HG02870 (cell line): ENCODE results near the gene OGT.
A peak's percentile ranks its signal among the peaks of the same experiment; 100 is the strongest.
"Not testable (repeated sequence)": the region's sequence is repeated elsewhere in the genome, so short reads cannot be mapped to it uniquely, and the experiment has no call there.

Experiments
- ATAC-seq: cut with Tn5 transposase; IDR thresholded peaks from one replicate; pipeline ENCODE4 v1.9.1; 2021; ENCODE audit warnings: mild to moderate bottlenecking, moderate library complexity; ENCODE audit not compliant: unreplicated experiment

OGT gene

DNA sequence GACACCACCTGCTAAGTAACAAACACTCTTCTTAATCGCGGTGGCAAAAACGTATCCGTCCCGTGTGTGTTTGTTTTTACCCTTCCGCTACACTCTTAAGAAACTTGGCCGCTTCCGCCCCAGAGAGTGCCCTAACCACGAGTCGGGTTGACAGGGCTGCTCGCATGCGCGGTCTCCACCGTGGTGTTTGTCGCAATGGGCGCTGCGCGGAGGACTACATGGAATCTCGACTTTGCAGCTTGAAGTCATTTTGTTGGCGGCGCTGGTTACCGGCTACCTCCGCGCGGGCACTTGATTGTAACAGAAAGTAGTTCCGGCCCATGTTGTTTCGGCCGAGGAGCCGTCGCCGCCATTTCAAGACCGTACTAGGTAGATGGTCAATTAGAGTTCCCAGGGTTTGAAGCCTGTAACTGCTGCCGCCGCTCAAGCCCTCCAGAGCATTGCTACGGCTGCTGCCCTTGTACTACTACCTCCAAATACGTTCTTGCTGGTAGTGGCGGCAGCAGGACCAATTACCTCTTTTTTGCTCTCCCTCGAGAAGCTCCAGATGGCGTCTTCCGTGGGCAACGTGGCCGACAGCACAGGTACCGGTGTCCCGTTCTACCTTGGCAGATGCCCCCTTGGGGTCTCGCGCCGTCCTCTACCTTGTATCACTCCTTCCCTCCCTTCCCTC lies at the start of gene OGT:
Gene OGT, plus strand, starts transcription at position 352 of the 673 bp plus-strand sequence. Its CDS starts 196 bp downstream, at position 548.
- peak; percentile 73 for ATAC-seq

DNA sequence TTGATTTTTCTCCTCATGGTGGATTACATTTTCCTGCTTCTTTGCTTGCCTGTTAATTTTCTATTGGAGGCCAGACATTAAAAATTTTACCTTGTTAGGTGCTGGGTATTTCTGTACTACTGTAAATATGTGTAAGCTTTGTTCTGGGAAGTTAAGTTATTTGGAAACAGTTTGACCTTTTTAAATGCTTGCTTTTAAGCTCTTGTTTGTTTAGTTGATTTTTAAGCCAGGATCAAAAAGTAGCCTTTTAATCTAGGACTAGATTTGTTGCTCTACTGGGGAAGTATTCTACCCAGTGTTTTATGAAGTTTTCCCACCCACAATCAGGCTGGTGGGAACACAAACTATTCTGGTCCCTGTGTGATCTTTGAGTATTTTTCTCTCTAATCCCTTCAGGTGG lies 45.1 kb upstream of the OGT start:
- ATAC-seq, result no peak

DNA sequence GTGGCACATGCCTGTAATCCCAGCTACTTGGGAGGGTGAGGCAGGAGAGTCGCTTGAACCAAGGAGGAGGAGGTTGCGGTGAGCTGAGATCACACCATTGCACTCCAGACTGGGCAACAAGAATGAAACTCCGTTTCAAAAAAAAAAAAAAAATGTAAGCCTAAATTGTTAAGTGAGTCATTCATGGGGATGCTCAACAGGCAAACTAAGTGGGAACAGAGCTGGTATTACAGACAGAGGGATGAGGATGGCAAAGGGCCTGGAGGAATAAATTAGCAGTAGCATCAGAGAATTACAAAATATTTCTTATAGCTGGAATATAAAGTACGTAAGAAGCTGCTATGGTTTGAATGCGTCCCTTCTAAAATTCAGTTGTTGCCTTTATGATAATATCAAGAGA lies 43.4 kb upstream of the OGT start:
- no peak for ATAC-seq

DNA sequence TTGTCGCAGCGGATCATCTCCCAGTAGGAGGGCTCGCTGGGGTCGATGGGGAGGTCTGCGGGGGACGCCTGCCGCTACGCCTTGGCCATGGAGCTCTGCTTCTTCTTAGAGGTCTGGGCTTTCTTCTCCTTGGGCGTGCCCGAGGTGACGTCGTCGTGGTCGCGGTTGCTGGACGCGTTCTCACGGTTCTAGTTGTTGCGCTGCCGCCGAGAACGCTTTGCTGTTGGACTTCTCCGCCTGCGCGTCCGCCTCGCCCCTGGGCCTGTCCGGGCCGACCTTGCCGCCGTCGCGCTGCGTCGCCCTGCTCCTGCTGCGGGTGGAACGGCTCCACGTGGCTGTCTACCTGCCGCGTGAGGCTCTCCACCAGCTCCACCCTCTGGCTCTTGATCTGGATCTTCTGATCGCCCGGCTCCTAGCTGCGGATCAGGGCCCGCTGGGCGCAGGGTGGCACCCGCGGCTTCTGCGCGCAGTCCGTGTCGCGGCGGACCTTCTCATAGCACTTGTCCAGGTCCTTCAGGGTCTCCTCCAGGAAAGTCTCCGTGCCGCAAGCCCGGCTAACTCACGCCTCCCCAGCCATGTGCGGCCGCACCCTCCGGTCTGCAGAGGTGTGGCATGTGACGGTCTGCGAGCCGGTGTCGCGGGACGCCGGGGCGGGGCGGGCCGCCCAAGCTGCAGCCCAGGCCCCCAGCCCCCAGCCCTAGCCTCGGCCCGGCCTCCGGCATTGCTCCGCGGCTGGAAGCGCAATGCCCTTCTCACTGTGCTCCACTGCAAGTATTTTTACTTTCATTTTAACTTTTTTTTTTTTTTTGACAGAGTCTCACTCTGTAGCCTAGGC lies 40.5 kb upstream of the OGT start:
- ATAC-seq, result peak; percentile 69

DNA sequence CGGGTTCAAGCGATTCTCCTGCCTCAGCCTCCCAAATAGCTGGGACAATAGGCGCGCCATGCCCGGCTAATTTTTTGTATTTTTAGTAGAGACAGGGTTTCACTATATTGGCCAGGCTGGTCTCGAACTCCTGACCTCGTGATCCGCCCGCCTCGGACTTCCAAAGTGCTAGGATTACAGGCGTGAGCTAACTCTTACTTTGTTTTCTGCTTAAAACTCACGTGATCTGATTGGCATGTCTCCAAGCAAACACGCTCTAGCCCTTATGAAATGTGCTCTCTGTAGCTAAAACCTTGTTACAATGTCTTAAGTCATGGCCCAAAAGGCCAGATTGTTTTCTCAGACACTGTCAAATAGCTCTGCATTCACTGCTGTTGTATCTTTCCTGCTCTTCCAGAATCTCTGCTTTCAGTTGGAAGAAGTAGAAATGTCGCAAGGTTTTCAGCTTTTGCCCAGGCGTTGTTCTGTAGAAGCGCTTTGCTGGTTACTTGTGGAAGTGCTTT lies 39.7 kb upstream of the OGT start:
- ATAC-seq, result no peak

DNA sequence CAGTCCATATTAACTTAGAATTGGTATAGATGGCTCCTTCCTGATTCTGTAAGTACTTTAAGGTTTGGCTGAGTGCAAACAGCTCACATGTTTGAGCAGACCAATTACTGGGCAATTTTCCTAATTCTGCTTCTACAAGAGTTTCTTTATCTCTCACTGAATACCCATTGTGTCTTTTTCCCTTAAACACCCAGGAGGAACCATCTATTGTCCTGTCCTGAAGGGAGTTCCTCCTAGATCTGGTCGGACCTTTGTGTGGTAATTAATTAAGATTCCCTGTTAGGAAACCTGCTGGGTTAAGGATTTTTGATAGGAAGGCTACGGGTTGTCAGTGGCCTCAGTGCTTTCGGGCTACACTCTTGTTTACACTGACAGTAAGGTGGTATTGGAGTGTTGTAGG lies 36.9 kb upstream of the OGT start:
- not testable (repeated sequence) for ATAC-seq

DNA sequence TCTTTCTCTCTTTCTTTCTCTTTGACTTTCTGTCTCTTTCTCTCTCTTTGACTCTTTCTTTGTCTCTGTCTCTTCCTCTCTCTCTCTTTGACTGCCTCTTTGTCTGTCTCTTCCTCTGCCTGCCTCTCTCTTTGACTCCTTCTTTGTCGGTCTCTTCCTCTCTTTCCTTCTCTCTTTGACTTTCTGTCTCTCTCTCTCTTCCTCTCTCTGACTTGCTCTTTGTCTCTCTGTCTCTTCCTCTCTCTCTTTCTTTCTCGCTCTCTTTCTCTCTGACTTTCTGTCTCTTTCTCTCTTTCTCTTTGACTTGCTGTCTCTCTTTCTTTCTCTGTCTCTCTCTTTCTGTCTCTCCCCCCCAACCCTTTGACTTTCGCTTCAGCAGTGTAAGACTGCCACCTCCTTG lies 36.4 kb upstream of the OGT start:
- no peak for ATAC-seq

DNA sequence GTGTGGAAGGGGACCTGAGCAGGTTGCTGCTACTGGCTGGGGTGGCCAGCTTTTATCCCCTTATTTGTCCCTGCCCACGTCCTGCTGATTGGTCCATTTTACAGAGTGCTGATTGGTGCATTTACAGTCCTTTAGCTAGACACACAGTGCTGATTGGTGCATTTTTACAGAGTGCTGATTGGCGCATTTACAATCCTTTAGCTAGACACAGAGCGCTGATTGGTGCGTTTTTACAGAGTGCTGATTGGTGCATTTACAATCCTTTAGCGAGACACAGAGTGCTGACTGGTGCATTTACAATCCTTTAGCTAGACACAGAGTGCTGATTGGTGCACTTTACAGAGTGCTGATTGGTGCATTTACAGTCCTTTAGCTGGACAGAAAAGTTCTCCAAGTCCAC lies 30.8 kb upstream of the OGT start:
- not testable (repeated sequence) for ATAC-seq

DNA sequence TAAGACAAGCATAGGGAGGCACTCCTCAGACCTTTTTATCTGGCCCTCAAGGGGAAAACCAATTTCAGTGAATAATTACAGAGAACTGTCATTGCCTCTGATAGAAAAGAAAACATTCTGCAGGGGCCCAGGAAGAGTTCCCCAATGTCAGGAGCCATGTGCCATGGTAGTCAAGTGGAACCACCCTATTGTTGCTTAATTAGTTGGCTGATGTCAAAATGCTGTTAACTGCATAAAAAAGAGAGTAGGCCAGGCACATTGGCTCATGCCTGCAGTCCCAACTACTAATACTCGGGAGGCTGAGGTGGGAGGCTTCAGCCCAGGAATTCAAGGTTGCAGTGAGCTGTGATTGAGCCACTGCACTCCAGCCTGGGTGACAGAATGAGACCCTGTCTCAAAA lies 28.6 kb upstream of the OGT start:
- ATAC-seq, result no peak

DNA sequence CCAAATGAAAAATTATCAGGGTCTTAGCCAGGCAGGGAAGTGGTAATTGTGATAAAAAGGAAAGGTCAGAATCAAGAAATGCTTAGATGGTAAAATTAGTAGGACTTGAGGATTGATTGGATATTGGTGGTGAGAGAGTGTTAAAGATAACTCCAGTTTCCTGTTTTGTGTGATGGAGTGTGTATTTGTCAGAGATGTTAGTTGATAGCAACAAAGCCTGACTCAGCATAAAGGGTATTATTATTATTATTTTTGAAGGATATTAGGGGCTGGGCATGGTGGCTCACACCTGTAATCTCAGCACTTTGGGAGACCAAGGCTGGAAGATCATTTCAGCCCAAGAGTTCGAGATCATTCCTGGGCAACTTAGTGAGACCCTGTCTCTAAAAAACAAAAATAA lies 23.6 kb upstream of the OGT start:
- ATAC-seq, result no peak

DNA sequence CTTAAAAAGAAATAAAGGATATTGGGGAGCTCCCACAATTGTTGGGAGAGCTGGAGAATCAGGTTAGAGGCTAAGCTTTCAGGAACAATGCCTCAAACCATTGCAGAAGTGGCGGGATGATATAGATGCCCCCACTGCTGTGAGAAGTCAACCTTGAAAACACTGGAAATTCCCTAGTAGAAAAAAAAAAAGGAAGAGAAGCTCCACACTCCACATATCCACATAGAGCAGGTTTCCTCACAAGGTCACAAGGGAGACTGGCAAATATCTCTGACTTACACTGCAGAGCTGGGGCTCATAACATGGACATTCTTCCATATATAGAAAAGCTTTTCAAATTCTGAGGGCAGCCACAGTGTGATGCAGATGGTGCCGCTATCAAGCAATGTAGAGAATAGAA lies 22.7 kb upstream of the OGT start:
- ATAC-seq, result no peak

DNA sequence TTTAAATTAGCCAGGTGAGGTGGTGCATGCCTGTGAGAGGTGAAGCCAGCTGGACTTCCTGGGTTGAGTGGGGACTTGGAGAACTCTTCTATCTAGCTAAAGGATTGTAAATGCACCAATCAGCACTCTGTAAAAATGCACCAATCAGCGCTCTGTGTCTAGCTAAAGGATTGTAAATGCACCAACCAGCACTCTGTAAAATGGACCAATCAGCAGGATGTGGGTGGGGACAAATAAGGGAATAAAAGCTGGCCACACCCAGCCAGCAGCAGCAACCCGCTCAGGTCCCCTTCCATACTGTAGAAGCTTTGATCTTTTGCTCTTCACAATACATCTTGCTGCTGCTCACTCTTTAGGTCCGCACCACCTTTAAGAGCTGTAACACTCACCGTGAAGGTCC lies 19.2 kb upstream of the OGT start:
- not testable (repeated sequence) for ATAC-seq

DNA sequence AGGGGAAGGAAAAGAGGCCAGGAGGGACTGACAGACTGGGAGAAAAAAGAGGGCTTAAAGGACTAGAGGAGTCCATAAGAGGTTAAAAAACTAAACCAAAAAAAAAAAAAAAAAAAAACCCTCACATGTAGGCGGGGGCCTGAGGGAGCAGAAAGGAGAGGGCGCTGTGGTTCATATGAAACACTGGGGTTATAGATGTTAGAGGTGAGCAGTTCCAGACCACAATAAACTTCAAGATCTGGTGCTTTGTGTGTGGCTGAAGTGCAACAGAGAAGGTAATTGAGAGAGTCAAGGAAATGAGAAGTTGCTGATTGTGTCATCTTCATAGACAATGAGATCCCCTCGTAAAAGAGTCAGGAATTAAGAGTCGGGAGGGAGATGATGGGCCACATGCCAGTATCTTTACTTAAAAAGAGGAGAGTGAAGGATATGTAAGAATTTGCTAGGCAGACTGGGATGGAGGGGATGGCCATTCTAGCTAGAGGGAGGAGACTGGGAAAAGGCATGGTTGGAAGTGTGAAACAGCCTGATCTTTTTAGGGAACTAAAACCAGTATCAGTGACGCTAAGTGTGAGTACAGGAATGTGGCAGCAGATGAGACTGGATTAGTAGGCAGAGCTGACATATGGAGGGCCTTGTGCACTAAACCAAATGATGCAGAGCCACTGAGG lies 18.4 kb upstream of the OGT start:
- ATAC-seq, result peak; percentile 85

DNA sequence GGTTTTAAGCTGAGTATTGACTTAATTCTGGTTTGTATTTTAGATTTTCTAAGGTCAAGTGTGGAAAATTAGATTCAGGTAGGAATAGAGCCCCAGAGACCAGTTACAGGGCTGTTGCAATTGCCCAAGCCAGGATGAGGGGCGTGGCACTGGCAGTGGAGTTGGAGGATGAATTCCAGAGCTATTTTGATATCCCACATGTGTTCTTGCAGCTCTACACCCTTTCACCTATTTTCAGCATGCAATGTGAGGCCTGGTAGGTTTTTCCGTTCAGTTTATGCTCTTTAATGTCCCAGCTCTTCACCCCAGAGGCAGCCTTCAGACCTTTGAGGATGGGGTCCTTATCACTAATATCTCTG lies 17.9 kb upstream of the OGT start:
- no peak for ATAC-seq

DNA sequence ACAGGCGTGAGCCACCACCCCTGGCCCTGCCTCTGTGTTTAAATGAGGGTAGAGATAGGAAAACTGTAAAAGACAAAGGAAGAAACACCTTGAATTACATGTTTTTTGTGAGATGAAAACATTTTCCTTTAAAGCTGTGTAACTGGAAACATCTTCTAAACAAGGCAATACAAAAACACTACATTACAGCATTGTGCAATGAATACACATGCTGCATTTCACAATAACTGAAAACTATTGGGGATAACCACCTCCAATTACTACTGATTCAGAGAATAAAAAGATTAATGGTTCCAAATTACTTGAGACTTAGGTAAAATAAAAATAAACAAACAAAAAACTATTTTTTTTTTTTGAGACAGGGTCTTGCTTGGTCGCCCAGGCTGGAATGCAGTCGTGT lies 7.6 kb upstream of the OGT start:
- ATAC-seq, result no peak

DNA sequence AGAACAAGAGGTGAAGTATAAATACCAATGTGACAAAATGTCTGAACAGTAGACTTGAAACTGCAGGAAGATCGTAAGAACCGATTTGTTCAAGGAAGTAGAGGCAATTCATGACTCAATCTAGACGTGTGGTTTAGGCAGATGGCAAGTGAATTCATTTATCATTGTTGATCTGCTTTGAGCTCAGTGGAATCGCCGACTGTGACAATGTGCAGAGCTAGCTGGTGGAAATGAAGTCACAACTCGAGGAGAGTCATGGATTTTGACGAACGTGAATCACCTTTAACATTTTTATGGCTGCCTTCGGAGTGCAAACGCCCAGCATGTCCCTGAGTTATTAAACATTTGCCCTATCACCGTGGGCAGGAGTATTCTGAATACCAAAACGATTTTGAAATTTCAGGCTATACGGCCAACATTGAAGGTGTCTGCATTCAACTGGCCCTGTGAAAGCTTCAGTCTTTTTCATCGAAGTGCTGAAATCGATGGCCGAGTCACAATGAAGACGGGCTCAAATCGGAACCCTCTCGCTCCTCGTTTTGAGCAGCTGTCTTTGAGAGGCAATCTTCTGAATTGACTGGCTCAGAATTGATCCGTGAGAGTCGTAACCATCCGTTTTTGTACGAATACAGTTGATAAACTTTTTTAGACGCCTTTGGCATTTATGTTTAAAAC lies 689 bp upstream of the OGT start:
- no peak for ATAC-seq

DNA sequence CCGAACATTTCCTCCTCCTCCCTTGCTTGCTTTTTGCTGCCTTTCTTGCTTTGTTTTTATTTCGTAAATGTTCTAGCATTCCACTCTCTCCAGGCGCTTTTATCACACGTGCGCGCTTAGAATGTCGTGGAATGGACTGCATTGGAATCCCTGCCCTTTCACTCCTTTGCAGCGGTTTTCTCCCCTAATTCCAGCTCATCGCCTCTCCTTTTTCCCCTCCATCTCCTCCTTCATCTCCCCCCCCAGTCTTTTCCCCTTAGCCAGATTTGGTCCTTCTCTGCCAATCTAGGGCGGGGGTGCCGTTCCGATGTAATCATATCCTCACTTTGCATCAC lies 579 bp downstream of the OGT start:
- ATAC-seq, result no peak

DNA sequence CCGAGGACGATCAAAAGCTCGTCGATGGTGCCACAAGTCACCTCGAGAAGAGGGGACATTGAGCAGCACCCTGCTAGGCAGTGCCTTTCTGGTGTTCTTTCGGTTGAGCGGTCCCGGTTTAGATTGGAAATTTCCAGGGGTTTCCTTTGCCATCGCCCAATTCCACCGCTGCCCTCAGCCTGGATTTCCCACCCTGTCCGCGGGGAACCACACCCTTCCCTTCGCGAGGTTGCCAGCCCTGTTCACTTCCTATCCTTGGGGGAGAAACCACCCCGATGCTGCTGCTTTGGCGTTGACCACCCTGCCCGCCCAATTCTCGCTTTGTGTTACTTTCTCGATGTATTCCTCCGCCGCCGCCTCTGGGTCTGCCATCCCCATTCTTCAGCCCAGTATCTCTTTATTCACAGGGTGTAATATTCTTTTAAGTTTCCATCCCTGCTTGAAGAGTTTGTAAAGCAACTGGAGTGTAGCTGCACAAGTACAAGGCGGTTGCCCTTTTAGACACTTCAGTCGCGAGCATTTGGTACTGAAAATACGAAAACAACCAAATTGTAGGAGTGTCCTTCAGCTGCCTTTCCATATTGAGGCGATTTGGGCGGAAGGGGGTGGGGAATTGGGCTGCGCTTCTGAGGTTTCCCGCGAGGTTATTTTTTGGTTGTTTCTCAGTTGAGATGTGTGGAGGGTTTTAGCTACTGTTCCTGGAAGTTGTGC lies 1.1 kb downstream of the OGT start:
- no peak for ATAC-seq

DNA sequence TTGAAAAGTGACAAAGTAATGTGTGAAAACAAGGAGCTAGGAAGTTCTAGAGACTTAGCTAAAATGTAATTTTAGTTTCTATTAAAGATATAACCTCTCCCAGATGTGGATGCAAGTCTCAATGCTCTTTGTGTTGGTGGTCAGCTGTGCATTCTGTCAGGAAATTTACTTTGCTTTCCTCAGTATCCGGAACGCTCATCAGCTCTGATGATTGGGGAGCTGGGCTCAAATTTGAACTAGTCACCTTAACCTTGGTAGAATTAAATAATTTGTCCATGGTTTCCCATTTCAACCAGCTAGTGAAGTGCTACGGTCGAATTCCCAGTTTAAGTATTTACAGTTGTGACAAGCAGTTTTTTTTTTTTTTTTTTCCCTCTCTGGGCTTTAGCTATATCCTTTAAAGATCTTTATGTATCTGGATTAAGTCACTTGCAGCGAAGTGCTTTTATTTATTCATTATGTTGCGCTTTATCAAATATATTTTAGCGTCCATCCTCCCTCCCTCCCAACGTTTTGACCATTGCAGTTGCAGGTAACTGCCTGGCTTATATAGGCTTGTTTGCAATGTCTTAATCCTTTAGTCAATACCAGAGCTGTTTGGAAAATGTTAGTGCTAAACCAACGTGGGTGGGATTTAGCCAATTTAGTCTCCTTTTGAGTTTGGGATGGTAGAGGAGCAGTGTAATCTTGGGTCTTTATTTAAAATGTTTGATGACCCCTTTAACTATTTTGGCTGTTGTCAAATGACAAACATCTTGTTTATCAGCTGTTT lies 2.1 kb downstream of the OGT start:
- ATAC-seq, result no peak

DNA sequence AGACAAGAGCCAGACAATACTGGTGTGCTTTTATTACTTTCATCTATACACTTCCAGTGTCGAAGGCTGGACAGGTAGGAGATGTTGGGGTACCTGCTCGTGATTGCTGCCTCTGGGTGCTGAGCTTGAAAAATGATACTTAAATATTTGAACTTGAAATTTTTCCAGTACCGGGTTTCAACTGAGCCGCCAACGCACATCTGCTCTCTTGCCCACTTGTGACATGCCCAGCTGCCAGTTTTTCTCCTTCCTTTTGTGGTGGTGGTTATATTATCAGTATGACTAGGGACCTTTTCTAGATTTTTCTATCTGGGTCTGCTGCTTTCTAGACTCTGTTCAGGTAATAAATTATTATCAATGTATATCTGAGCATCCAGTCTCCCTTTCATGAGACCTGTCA lies 3.4 kb downstream of the OGT start:
- no peak for ATAC-seq
